Islet of Langerhans (tissue), 1 donor: Measurements from ENCODE around the gene EIF1.

Source experiments
- FAIRE-seq: peaks from one replicate; lab custom pipeline; 2011; peaks lifted over from hg19 to GRCh38; lab: Jason Lieb, UNC

EIF1 gene

GRCh38 chr17:41736983-41737679, 48.4 kb downstream of the EIF1 start:
- no peak for FAIRE-seq

GRCh38 chr17:41737680-41738023, 49.0 kb downstream of the EIF1 start:
- FAIRE-seq: no peak

- FAIRE-seq: no peak
These were observed 49.6 kb downstream of the EIF1 start for GRCh38 chr17:41738077-41738800.

GRCh38 chr17:41738801-41739112, 50.1 kb downstream of the EIF1 start:
- FAIRE-seq: no peak

- no peak for FAIRE-seq
These were observed 51.1 kb downstream of the EIF1 start for GRCh38 chr17:41739661-41740352.

GRCh38 chr17:41740506-41740905, 51.8 kb downstream of the EIF1 start:
- no peak for FAIRE-seq

GRCh38 chr17:41741709-41742108, 53.0 kb downstream of the EIF1 start:
- FAIRE-seq: no peak
